ENCODE measurements around the gene SIX1.

- TF ChIP-seq, protein P1, sequence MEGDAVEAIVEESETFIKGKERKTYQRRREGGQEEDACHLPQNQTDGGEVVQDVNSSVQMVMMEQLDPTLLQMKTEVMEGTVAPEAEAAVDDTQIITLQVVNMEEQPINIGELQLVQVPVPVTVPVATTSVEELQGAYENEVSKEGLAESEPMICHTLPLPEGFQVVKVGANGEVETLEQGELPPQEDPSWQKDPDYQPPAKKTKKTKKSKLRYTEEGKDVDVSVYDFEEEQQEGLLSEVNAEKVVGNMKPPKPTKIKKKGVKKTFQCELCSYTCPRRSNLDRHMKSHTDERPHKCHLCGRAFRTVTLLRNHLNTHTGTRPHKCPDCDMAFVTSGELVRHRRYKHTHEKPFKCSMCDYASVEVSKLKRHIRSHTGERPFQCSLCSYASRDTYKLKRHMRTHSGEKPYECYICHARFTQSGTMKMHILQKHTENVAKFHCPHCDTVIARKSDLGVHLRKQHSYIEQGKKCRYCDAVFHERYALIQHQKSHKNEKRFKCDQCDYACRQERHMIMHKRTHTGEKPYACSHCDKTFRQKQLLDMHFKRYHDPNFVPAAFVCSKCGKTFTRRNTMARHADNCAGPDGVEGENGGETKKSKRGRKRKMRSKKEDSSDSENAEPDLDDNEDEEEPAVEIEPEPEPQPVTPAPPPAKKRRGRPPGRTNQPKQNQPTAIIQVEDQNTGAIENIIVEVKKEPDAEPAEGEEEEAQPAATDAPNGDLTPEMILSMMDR (conservative IDR thresholded peaks at IDR 0.05; ENCODE audit: low read length): no peak
- TF ChIP-seq EZH2phosphoT487 (IDR thresholded peaks at IDR 0.05; ENCODE audit: borderline replicate concordance): no peak
These were observed 11.6 kb downstream of the SIX1 start for GRCh38 chr14:60637479-60638315.

All from Loucy (cell line).